Suppressor macrophage treated with lipopolysaccharide for 4 hours (primary cell): ENCODE measurements around the gene PIP5K1B.
"Not testable (repeated sequence)": the region's sequence is repeated elsewhere in the genome, so short reads cannot be mapped to it uniquely, and the experiment has no call there.

Experiments used
- DNase-seq: peaks from one replicate; pipeline ENCODE4 v3.0.0-alpha.2; 2020

Gene PIP5K1B

GRCh38 chr9:69044240-69045219, 339.5 kb downstream of the PIP5K1B start:
- no peak for DNase-seq

GRCh38 chr9:69045821-69046220, 340.8 kb downstream of the PIP5K1B start:
- no peak for DNase-seq

- no peak for DNase-seq
These were observed 341.7 kb downstream of the PIP5K1B start for GRCh38 chr9:69046723-69047122.

DNA sequence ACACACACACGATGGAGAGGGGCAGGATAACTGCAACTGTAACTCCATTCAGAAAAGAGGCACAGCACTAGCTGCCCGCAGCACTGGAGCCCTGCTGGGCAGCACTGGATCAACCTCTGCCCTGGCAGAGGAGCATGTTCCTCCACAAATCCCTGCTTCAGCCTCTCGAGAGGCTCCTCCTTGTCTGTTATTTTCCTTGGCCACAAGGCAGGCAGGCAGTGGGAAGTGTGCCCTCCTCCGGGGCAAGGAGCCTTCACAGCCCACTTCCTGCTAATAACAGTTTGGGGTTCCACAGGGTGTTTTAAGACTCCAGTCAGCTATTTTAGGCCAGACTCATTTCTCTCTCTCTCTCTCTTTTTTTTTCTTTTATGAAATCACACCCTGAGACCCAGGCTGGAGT, 342.3 kb downstream of the PIP5K1B start:
- no peak for DNase-seq

DNA sequence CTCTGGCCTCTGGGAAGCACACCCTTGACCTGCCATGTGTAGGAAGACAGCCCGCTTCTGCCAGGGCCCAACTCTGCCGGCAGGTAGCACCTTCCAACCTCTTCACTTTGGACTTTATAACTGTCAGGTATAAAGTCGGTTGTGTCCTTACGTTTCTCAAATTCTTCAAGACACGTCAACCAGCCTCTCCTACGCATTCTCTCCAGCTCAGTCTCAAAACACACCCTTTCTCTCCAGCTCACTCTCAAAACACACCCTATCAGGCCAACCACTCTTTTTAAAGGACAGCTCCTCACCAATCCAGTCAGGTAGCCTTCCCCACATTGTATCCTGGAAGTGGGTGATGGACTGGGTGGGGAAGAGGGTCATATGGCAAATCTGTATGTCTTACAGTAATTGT, 344.1 kb downstream of the PIP5K1B start:
- no peak for DNase-seq

DNA sequence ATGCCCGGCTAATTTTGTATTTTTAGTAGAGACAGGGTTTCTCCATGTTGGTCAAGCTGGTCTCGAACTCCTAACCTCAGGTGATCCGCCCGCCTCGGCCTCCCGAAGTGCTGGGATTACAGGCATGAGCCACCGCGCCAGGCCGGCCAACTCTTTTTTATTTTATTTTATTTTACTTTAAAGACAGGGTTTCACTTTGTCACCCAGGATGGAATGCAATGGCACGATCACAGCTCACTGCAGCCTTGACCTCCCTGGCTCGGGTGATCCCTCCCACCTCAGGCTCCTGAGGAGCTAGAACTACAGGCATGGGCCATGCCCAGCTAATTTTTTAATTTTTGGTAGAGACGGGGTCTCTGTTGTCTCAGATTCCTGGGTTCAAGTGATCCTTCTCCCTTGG, 345.9 kb downstream of the PIP5K1B start:
- not testable (repeated sequence) for DNase-seq

DNA sequence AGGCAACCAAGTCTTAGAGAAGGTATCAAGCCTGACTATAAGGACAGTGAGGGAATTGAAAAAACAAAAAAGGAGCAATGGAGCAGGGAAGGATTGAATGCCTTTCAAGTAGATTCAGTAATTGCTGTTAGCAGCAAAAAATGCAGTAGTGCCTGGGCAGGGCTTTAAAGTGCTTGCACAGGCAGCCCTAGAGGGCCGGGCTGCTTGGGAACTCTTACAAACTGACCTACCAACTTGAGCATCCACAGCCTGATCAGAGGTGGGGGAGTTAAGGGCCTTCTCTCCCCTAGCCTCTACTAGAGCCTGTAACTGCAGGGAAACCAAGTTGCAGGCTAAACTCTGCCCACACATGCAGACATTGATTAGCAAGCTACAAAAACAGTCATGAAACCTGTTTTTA, 349.9 kb downstream of the PIP5K1B start:
- DNase-seq: no peak

GRCh38 chr9:69056191-69056815, 351.3 kb downstream of the PIP5K1B start:
- no peak for DNase-seq

DNA sequence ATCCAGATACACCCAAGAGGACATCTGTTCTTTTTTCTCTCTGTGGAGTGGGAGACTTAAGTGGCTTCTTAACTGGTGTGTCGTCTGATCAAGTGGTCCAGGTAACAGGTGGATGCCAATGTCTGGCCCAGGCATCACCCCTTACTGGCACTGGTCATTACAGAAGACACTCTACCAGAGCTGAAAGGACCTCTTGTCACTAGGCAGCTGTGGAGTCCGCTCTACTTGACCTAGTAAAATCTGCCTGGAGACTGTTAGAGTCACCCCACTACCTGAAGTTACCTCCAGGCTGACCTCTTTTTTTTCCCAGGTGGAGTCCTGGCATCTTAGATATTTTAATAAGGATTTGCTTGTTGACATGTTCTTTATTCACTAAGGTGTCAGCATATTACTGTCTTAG, 353.1 kb downstream of the PIP5K1B start:
- DNase-seq: no peak
